HG03103 (cell line): Measurements from ENCODE around the gene GNL2.
"Not testable (repeated sequence)": the region's sequence is repeated elsewhere in the genome, so short reads cannot be mapped to it uniquely, and the experiment has no call there.

Experiments
- ATAC-seq: cut with Tn5 transposase; IDR thresholded peaks from one replicate; pipeline ENCODE4 v1.9.1; 2021; ENCODE audit warnings: low read depth; ENCODE audit not compliant: unreplicated experiment

GNL2 gene

DNA sequence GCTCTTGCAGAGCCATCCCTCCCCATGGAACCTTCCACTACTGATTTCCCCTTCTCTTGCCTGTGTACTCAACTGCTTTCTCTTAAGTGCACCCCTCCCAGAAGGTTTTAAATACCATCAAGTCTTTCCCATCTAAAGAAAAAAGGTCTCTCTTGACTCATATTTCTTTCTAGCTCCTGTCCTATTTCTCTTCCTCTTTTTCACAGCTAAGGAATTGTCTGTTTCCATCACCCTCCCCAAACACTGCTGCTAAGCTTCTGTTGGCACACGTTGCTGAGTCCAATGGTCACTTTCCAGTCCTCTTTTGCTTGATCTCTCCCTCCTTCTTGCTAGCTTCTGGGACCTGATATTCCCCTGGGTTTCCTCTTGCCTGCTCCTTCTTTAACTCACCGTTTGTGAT is 13.3 kb upstream of the GNL2 start:
- ATAC-seq, result no peak

- ATAC-seq, result no peak
These were observed 10.9 kb upstream of the GNL2 start for GRCh38 chr1:37606481-37607263.

- ATAC-seq, result no peak
These were observed 10.2 kb upstream of the GNL2 start for GRCh38 chr1:37605806-37606474.

GRCh38 chr1:37605061-37605650 is 9.4 kb upstream of the GNL2 start:
- ATAC-seq, result no peak

DNA sequence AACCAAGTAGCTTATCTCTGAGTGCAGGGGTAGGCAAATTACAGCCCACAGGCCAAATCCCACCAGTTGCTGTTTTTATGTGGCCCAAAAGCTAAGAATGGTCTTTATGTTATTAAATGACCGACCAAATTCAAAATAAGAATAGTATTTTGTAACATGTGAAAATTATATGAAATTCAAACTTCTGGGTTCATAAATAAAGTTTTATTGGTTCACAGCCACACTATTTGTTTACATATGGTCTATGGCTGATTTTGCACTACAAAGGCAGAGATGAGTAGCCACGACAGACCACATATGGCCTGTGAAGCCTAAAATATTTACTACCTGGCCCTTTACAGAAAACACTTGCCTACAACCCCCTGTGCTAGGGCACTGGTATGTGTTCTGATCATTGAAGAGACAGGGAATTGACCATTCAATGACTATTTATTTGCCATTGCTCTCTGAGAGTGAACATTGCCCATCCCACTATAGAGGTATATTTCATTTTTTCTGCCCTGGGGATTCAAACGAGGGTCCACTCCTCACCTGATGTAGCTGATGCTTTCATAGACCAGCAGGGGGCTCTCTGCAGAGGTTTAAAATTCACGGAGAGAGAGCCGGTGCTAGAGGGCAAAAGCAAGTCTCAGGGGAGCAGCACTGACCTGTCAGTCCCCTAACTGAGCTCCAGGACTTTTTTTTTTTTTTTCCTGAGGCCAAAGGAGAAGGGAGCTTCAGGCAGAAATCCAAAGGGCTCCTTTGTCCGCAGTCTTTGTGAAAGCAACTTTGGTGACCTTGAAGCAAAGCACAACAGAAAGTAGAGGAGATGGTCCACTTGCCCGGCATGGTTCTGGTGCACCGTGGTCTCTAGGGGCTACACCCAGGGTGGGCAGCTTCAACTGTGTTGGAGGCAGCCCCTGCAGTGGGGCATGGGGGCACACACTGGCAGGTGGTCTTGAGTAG is 7.3 kb upstream of the GNL2 start:
- no peak for ATAC-seq

DNA sequence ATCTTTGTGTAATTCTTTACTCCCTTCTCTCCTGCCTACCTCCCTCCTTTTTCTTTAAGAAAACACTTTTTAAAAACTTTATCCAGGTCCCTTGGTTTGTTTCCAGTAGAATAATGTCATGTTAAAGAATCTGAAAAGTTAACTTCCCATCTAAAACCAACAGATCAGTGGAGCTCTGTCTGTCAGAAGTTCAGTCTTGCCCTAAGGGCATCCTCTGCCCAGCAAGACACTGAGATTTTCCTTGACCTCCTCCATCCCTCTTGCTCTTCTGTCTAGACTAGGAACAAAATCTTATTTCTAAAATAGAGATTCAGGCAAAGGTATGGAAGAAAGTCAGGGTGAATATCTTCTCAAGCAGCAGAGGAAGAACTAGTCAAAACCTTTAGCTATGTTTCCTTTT is 5.7 kb upstream of the GNL2 start:
- no peak for ATAC-seq

GRCh38 chr1:37599940-37600339 is 4.2 kb upstream of the GNL2 start:
- no peak for ATAC-seq

DNA sequence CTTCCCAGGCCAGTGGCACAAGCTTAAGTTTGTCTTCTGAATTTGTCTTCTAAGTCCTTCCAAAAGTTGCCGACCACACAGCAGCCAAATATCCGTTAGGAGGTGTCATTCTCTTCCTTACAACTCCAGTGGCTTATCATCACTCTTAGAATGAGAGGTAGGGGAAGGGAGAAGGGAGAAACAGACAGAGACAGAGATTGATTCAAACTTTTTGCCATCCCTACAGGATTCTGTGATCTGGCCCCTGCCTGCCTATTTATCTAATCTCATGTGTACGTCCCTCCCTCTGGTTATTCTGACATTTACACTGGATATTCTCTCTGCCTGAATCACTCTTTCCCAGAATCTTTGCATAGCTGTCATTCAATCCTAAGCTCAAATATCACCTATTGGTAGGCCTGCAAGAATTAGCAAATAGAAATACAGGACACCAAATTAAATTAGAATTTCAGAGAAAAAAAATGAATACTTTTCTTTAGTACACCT is 488 bp upstream of the GNL2 start:
- ATAC-seq, result no peak

- no peak for ATAC-seq
These were observed 2.0 kb downstream of the GNL2 start for GRCh38 chr1:37593726-37594125.

DNA sequence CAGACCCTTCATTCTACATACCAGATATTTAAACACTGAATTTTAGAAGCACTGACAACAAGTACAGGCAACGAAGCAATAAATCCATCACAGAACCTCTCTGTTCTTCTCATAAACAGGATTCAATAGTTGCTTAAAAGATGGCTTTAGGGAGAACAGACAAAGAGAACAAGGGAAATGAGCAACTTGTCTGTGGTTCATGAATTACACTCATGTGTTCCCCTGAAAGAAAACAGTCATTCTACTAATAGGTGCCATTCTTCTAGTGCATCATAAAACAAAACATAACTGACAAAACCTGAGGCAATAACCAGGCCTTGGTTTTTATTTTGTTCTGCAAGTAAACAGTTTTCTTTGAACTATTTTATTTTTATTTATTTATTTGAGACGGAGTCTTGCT is 6.8 kb downstream of the GNL2 start:
- no peak for ATAC-seq

GRCh38 chr1:37584544-37584943 is 11.2 kb downstream of the GNL2 start:
- ATAC-seq, result not testable (repeated sequence)

- no peak for ATAC-seq
These were observed 20.0 kb downstream of the GNL2 start for GRCh38 chr1:37575692-37576091.

DNA sequence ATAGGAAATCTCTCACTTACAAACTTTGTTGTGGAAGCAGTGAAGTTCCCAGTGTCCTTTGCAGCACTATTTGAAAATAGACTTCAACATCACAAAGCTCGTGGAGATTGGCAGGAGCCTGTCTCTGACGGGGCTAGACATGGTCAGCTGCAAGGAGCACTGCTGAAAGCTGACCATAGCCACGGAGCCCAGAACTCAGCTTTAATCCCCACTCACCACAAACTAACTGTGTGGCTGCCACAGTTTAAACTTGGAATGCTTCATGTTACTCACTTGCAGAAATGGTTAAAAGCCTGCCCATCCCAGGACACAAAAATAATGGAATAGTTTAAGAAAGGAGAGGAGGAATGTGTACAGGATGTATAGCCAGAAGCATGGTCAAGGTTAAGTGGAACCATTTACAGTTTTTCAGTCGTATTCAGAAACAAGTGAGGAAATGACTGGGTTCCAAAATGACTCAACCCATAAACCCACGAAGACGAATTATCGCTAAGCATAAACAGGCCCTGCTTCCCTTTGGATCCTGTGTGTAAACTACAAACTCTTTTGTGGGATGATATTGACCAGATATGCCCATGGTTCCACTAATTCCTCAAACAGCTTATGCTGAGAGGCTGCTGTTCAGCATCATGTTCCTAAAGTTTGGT is 20.8 kb downstream of the GNL2 start:
- ATAC-seq, result no peak

GRCh38 chr1:37570528-37571334 is 25.0 kb downstream of the GNL2 start:
- no peak for ATAC-seq

GRCh38 chr1:37567023-37567422 is 28.7 kb downstream of the GNL2 start:
- no peak for ATAC-seq

DNA sequence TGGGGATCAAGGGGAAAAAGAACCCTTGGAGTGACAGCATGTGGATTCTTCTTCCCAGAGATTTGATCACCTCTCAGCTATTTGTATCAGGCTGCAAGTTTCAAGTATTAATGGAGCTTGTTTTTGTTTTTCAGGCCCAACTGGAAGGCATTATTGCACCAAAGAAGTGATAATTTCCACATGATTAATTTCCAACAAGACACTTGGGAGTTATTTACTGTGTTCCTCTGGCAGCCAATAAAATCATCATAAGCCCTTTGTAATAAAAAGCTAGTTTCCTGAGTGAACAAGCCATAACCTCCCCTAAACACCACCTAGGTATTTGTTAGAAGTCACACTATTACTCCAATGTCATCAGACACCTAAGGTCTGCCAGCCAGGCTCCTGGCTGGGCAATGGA is 30.8 kb downstream of the GNL2 start:
- no peak for ATAC-seq

GRCh38 chr1:37562984-37563383 is 32.8 kb downstream of the GNL2 start:
- no peak for ATAC-seq

GRCh38 chr1:37561133-37562132 is 34.3 kb downstream of the GNL2 start:
- no peak for ATAC-seq
